GM04503 (cell line): ENCODE data around the gene ANO9.

Source experiments
- DNase-seq: peaks from one replicate; pipeline ENCODE4 v3.0.0-alpha.2; 2012; ENCODE audit warnings: low read depth

ANO9 gene, protein sequence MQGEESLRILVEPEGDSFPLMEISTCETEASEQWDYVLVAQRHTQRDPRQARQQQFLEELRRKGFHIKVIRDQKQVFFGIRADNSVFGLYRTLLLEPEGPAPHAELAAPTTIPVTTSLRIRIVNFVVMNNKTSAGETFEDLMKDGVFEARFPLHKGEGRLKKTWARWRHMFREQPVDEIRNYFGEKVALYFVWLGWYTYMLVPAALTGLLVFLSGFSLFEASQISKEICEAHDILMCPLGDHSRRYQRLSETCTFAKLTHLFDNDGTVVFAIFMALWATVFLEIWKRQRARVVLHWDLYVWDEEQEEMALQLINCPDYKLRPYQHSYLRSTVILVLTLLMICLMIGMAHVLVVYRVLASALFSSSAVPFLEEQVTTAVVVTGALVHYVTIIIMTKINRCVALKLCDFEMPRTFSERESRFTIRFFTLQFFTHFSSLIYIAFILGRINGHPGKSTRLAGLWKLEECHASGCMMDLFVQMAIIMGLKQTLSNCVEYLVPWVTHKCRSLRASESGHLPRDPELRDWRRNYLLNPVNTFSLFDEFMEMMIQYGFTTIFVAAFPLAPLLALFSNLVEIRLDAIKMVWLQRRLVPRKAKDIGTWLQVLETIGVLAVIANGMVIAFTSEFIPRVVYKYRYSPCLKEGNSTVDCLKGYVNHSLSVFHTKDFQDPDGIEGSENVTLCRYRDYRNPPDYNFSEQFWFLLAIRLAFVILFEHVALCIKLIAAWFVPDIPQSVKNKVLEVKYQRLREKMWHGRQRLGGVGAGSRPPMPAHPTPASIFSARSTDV

DNA sequence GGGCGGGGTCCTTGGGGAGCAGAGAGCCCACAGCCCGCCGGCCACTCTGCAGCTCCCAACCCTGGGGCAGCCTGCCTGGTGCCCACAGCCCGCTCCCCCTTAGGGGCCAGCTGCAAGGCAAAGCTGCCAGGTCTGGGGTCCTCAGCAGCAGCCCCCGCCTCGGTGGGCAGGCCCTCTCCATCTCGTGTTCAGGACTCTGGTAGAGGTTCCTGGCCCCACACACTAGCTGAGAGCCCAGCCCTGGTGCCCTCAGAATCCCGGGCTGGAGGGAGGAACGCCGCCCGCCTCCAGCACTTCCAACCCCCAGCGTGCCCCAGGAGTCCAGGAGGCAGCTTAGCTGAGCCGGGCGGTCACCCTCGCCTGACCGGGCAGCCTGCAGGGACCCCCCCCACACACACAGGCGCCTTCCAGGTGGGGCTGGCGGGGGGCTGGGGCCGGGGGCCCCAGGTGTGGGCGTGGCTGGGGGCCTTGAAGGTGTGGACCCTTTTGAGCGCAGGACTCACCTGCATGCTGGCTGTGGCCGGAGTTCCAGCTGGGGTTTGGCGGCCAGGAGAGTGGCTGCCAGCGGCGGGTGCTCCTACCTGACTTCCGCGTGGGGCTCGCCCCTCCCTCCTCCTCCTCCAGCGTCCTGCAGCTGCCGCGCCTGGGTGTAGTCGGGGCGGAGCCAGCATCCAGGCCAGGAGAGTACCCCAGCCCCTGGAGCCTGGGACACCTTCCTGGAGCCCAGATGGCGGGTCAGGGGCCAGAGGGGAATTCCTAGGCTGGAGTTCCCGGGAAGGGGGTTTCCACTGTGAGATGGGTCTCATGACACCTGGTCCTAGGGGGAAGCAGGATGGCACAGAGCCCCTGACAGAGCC, at the start of gene ANO9:
Gene ANO9, minus strand, starts transcription at position 594 of the 857 bp plus-strand sequence. Its CDS starts 85 bp downstream, at position 509.
- DNase-seq = no peak

DNA sequence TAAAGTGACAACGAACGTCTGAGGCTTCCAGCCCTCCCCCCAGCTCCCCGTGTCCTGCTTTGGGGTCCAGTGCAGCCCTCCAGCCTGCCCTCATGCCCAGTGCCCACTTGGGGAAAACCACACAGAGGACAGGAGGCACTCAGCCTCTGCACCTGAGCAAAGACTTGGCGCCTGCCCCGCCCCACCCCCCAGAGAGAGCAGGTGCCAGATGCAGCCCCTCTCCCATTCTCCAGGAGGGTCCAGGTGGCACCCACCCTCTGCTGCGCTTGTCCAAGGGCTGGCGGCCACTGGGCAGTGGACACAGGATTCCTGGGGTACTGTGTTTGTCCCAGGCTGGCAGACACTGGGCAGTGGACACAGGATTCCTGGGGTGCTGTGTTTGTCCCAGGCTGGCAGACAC, 49.5 kb upstream of the ANO9 start:
- no peak for DNase-seq

DNA sequence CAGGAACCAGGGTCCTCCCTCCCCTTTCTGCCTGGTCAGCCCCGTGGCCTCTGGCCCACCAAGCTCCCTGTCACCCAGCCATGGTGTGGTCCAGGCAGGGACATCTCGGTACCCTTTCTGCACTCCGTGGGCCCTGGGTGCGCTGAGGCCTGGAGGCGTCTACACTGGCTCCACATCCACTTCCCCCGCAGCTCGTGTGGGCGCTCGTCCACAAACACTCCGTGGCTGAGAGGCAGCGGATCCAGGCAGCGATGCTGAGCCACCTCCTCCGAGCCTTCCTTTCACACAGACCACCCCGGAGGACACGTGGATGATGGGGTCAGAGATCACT, 49.1 kb upstream of the ANO9 start:
- no peak for DNase-seq

DNA sequence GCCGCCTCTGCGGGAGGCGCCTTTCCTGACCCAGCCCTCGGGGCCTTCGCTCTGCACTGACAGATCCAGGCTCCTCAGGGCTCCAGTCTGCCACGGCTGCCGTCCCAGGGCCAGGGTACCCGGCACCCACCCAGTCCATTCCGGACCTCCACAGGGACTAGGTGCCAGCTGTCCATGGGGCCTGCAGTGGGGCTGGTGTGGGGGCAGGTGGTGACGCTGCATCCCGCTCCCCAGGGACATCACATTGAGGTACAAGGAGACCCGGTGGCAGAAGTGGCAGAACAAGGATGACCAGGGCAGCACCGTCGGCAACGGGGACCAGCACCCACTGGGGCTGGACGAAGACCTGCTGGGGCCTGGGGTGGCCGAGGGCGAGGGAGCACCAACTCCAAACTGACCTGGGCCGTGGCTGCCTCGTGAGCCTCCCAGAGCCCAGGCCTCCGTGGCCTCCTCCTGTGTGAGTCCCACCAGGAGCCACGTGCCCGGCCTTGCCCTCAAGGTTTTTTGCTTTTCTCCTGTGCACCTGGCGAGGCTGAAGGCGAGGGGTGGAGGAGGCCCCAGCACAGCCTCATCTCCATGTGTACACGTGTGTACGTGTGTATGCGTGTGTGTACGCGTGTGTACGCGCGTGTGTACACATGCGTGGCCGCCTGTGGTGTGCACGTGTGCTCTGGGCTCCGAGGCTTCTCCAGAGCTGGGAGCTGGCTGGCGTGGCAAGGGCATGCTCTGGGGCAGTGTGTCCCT, 48.5 kb upstream of the ANO9 start:
- no peak for DNase-seq

DNA sequence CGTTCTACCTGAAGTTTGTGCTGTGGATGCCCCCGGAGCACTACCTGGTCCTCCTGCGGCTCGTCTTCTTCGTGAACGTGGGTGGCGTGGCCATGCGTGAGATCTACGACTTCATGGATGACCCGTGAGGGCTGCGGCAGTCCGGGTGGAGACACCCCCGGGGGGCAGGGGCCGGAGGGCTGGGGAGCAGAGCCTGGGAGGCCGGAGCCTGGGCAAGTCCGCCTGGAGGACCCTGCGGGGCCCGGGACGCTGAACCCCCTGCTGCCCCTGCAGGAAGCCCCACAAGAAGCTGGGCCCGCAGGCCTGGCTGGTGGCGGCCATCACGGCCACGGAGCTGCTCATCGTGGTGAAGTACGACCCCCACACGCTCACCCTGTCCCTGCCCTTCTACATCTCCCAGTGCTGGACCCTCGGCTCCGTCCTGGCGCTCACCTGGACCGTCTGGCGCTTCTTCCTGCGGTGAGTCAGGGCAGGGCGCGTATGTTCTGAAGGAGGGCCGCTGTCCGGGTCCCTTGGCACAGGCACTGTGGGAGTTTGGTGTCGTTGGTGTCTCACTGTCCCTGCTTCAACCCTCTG, 47.9 kb upstream of the ANO9 start:
- no peak for DNase-seq

DNA sequence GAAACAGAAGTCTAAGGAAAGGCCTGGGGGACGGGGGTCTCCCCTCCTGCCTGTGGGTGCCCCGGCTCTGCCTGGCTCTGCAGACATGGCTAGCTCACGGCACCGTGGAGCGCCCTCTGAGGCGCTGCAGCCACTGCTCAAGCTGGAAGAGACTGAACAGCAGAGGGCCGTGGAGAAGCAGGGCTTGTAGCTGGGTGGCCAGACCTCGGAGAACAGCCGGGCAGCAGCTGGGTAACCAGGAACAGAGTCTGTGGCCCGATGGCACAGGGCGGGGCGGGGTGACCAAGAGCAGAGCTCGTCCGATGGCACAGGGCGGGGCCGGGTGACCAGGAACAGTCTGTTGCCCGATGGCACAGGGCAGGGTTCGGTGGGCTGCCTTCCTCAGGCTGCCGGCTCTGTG, 47.2 kb upstream of the ANO9 start:
- no peak for DNase-seq

DNA sequence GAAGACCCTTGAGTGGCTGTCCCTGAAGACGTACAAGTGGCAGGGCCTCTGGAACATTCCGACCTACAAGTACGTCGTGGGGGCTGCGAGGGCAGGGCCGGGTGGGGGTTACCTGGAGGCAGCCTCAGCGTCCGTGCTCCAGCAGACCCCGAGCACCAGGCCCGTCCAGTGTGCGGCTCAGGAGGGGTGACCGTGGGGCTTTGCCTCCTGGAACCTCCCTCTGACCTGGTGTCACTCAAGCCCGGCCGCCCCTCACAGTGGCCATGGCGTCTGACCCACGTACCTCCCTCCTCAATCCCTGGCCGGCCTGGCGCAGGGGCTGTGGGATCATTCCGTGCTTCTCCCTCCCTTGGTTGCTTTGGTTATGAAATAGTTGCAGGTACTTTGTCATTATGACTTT, 46.8 kb upstream of the ANO9 start:
- no peak for DNase-seq

DNA sequence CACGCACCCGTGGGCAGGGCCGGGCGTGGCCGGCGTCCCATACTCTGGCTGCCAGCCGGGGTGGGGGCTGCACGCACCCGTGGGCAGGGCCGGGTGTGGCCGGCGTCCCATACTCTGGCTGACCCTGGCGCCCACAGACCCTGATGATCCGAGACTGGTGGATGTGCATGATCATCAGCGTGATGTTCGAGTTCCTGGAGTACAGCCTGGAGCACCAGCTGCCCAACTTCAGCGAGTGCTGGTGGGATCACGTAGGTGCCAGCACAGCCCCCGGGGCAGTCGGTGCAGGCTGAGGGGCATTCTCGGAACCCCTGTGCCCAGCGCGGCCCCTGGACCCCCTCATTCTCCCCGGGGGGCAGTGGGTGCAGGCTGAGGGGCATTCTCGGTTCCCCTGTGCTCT, 46.3 kb upstream of the ANO9 start:
- DNase-seq = no peak

DNA sequence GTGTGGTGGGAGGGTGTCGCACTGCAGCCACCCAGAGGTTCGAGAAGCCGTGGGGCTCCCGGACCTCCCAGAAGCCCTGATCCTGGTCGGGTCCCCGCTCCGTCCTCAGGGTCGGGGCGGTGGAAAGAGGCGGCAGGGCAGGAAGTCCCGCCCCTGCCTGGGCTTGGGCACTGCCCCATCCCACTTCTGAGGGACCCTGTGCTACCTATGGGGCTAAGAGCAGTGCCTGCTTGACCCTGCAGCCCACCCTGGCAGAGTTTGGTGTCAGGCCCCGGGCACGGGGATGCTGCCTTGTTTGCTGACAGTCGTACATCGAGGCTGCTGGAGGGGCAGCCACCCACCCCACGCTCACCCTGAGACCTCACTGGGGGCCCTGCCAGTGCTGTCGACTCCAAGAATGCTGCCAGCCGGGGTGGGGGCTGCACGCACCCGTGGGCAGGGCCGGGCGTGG, 45.8 kb upstream of the ANO9 start:
- no peak for DNase-seq

DNA sequence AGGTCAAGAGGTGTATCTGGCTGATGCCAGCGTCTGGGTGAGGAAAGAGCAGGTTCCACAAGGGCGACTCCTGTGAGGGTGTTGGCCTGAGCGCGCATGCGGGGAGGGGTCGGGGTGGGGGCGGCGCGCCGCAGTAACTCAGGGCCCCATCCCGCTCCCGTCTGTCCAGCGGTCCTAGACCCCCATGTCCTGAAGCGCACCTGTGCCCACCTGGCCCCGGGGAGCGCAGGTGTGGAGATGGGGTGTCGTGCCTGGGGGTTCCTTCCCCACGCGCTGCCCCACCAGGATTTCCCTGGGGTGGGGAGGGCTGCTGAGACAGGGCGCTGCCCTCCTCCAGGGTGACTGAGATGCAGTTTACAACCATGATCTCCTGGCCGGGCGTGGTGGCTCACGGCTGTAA, 44.4 kb upstream of the ANO9 start:
- DNase-seq = no peak

DNA sequence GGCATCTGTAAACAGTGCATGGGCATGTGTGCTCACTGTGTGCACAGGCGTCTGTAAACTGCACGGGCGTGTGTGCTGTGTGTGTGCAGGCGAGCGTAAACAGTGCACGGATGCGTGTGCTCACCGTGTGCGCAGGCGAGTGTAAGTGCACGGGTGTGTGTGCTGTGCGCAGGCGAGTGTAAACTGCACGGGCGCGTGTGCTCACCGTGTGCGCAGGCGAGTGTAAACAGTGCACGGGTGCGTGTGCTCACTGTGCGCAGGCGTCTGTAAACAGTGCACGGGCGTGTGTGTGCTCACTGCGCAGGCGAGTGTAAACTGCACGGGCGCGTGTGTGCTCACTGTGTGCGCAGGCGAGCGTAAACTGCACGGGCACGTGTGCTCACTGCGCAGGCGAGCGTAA, 42.8 kb upstream of the ANO9 start:
- DNase-seq = no peak

DNA sequence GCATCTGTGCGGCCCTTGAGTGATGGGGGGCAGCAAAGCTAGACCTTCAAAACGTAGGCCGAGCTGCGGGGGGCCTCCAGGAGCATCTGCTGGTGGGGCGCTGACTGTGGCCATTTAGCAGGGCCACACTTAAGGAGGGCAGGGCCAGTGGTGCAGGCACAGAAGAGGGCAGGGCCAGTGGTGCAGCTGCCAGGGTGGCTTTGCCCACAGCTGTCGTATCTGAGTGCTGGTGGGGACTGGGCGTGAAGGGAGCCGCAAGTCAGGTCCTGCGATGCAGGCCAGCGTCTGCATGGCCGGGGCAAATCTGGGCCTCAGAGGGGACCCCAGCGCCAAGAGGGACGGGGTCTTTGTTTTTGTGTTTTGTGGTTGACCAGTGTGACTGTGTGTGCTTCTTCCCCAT, 37.5 kb upstream of the ANO9 start:
- DNase-seq = no peak

DNA sequence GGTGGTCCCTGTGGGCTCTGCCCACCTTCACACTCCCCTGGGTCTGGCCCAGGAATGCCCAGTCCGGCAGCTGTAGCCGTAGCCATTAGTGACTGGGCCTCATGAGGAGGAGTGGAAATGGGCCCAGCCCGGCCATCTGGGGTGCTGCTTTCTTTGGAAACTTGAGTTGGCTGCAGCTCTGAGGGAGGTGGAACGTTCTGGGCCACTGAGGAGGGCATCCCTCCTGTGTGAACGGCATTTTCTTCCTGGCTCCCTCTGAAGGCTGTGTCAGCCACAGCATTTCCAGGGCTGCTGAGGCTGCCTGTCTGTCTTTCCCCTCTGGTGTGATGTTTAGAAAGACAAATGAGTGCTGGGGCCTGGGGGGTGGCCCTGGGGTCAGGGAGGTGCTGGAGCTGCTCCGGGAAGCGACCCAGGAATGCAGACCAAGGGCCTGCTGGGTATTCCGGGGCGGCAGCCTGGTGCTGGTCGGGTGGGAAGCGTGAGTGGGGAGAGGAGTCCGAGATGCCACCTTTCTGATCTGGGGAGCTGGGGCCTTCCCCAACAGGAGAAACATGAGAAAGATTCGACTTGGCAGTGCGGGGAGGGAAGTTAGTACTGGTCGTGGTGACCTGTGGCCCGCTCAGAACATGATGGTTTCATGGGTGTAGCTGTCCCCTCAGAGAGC, 35.4 kb upstream of the ANO9 start:
- no peak for DNase-seq

DNA sequence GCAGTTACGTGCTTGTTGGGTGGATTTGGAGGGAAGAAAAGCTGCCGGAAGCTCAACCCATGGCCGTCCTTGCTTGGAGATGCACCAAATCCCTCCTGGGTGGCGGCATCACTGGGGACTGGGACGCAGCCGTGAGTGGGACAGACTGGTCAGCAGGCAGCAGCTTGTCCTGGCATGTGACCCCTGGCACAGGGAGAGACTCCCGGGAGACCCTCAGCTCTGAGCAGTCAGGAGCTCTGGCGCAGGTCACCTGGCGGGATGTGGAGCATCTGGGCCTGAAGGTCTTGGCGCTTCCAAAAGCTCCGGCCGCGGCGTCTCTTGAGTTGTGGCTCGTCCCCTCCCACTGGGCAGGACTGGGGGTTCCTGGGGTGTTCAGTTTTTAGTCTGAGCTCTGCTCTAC, 34.6 kb upstream of the ANO9 start:
- no peak for DNase-seq

DNA sequence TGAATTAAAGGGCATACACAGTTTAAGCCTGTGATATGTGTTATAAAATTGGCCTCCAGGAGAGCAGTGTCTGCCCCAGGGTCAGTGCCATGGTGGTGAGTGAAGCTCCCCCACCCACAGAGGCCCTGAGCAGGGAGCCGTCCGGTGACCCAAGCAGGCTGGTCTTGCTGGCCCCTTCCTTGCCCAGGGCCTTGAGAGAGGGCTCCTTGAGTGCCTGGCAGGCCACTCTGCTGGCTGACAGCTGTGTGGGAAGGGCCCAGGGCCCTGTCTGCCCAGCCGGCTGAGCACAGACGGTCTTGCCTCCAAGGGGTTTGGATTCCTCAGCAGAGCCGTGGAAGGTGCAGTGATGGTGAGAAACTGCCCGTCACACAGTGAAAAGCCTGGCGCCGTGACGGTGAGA, 34.1 kb upstream of the ANO9 start:
- DNase-seq = no peak

DNA sequence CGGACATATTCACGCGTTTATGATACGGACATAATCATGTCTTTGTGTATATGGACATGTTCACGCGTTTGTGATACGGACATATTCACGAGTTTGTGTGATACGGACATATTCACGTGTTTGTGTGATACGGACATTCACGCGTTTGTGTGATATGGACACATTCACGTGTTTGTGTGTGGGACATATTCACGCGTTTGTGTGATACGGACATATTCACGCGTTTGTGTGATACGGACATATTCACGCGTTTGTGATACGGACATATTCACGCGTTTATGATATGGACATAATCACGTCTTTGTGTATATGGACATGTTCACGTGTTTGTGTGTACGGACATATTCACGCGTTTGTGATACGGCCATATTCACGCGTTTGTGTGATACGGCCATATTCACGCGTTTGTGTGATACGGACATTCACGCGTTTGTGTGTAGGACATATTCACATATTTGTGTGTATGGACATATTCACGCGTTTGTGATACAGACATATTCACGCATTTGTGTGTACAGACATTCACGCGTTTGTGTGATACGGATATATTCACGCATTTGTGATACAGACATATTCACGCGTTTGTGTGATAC, 33.2 kb upstream of the ANO9 start:
- DNase-seq = no peak

DNA sequence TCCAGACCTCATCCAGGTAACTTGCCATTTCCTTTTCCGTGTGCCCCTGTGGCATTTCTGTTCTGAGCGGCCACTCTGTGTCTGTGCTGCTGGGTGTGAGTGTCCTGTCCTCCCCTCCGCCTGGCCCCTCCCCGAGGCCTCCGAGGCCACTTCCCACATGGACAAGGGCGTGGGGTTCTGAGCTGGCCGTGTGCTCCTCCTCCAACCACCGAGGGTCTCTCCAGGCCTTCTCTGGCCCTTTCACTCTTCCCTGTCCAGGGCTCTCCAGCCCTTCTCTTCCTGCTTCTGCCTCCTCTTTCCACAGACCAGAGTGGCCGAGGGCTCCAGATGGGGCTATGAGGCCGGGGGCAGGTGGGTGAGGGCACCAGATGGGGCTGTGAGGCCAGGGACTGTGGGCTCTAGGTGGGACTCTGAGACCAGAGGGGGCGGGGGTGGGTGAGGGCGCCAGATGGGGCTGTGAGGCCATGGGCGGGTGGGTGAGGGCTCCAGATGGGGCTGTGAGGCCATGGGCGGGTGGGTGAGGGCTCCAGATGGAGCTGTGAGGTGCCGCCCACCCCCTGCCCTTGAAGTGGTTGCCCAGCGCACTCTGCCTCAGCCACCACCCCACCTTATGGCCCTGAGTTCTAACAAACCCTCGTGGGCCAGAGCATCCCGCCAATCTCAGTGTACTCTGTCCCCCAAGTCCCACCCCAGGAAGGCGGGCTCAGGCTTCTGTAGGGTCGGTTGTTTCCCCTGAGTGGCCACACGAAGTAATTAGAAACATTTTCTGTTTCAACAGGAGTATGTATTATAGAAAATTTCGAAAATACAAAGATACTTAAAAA, 32.4 kb upstream of the ANO9 start:
- DNase-seq = no peak

DNA sequence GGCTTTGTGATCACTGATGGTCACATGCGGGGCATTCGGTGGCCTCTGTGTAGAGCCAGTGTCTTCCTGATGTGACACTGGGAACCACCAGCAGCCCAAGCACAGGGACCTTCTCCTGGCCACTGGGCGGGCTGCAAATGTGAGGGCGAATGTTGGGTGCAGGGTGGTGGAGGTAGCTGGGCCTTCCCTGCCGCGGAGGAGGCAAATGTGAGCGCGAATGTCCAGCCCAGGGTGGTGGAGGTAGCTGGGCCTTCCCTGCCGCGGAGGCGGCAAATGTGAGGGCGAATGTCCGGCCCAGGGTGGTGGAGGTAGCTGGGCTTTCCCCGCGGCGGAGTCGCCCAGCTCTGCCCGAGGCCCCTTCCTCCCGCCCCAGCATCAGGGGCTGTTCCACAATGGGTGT, 31.6 kb upstream of the ANO9 start:
- DNase-seq = no peak

DNA sequence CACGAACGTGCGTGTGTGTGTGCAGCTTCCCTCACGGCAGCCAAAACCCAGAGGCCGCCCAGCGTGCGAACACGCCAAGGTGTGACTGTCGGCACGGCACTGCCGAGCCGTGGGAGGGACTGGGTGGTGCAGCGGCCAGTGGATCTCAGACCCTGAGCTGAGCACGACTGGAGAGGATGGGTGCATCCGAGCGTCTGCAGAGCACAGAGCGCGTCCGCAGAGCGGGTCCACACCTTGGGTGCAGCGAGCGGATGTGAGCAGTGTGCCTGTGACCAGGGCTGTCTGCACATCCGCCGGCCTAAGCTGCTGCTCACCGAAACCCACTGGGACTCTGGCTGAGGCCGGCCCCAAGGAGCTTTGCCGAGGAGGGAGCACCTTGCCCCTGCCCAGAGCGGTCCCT, 31.0 kb upstream of the ANO9 start:
- DNase-seq = no peak

DNA sequence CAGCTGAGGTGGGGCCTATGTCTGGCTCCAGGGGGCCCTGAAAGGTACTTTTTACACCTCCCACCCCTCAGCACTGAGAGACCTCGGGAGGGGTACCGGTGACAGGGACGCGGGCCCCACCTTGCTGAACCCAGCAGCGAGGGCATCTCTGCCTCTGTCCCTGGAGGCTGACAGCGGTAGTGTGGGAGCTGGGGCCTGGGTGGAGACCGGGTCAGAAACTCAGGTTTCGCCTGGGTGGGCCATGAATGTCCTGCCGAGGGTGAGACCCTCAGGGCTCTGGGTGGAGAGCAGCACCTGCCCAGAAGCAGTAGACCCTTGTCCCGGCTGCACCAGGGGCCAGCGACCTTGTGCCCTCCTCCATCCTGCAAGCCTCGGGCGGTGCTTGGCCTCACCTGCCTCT, 30.5 kb upstream of the ANO9 start:
- DNase-seq = no peak
